ENCODE data around the gene SCUBE2.

DNA sequence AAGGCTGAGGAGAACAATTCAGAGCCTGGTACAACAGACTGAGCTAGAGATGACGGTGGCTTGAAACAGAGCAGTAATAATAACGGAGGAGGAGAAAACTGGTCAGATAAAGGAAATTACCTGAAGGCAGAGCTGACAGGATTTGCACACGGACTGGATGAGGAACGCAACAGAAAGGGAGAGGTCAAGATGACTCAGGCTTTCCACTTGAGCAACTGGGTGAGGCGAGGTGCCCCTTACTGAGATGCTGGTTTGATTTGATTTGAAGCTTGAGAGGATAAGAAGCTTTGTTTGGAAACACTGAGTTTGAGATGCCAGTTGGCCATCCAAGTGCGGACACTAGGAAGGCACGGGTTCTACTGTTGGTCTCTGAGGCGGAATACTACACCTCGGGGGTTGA, 52.2 kb downstream of the SCUBE2 start:
- TF ChIP-seq, protein P1, sequence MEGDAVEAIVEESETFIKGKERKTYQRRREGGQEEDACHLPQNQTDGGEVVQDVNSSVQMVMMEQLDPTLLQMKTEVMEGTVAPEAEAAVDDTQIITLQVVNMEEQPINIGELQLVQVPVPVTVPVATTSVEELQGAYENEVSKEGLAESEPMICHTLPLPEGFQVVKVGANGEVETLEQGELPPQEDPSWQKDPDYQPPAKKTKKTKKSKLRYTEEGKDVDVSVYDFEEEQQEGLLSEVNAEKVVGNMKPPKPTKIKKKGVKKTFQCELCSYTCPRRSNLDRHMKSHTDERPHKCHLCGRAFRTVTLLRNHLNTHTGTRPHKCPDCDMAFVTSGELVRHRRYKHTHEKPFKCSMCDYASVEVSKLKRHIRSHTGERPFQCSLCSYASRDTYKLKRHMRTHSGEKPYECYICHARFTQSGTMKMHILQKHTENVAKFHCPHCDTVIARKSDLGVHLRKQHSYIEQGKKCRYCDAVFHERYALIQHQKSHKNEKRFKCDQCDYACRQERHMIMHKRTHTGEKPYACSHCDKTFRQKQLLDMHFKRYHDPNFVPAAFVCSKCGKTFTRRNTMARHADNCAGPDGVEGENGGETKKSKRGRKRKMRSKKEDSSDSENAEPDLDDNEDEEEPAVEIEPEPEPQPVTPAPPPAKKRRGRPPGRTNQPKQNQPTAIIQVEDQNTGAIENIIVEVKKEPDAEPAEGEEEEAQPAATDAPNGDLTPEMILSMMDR (conservative IDR thresholded peaks at IDR 0.05 in 1 of 2, IDR thresholded peaks at IDR 0.05 in 1 of 2; ENCODE audit: extremely low read depth in 1 of 2, insufficient read depth in 1 of 2, low read depth in 1 of 2, low read length in 2 of 2), result no peak
- no peak for TF ChIP-seq EZH2 (IDR thresholded peaks at IDR 0.05; ENCODE audit: borderline replicate concordance, low read length)

Data from mammary epithelial cell (primary cell).